GM18499 (cell line): ENCODE measurements around the gene SRL.
A peak's percentile ranks its signal among the peaks of the same experiment; 100 is the strongest.

ENCODE experiments used
- ATAC-seq: cut with Tn5 transposase; IDR thresholded peaks from one replicate; pipeline ENCODE4 v1.9.1; 2021; ENCODE audit warnings: moderate number of reproducible peaks; ENCODE audit not compliant: insufficient read depth, unreplicated experiment

SRL gene

DNA sequence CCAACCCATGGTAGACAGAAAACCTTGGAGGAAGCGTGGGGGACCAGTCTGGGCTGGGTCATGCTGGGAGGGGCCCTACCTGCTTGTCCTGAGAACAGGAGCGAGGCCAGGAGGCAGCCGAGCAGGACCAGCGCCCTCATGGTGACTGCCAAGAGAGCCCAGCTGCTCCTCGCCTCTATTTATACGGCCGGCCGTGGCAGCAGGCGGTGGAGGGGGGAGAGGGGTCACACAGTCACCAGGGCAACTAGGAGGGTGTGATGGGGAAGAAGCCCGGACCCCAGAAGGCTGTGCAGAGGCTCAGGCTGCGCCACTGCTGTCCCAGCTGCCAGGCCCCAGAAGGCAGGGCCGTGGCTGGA lies at the start of gene SRL:
SRL (minus strand) TSS at position 153 of the 356 bp plus-strand sequence; CDS start at position 140, 13 bp downstream.
- no peak for ATAC-seq

DNA sequence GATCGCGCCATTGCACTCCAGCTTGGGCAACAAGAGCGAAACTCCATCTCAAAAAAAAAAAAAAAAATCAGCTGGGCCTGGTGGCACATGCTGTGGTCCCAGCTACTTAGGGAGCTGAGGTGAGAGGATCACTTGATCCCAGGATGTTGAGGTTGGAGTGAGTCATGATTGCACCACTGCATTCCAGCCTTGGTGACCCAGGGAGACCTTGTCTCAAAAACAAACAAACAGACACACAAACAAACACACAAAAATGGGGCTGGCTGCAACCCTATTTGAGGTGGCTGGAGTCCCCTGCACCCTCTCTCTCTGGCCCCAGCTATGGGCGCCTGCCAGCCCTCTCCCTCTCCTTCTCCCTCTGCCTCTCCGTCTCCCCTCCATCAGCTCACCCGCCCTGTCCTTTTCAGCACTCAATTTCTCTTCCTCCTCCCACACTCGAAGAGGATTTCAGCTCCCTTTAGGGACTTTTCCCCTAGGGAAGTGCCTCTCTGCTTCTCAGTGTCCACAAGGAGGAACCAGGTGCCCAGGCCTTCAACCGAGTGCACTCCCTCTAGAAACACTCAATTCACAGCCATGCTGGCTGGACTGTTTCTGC lies 48.5 kb upstream of the SRL start:
- ATAC-seq: no peak

DNA sequence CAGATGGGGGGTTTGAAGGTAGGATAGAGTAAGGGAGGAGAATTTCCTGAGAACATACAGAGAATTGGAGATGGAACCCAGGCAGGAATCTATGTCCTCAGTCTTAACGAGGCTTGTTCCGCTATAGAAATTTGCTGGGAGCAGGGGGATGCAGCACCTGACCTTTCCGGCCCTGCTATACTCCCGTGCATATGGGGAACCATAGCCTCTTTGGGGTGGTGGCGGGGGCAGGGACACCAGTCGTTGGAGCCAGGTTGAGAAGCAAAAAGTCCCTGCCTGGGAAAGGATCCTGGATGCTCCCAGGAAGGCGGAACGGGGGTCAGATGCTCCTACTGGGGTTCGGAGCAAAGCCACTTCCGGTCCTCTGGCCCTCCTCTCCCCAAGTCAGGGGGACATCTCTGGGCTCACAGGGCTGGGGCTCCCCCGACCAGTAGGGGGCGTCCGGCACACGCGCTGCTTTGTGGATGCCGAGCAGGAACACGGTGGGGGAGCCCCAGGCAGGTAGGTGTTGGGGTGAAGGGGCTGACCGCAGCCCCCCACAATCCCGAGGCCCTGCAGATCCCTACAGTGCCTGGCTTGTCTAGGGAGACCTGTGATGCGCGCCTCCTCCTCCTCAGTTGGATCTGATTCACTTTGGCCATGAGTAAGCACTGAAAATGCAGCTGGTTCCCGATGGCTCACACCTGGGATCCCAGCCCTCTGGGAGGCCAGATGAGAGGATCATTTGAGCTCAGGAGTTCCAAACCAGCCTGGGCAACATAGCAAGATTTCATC lies 46.5 kb upstream of the SRL start:
- no peak for ATAC-seq

DNA sequence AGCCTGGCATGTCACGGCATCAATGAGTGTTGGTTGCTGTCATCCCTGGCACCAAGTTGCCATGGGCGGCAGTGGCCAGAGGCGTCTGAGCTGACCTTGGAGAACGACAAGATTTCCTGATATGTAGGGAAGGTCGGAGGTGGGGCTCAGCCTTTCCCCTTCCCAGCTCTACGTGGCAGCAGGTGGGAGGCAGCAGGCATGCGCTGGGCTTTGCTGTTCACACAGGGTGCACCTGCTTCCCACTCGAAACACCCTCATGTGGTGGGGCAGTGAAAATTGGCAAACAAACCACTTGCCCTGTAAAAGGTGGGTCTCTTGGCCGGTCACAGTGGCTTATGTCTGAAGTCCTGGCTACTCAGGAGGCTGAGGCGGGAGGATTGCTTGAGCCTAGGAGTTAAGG lies 43.3 kb upstream of the SRL start:
- ATAC-seq: no peak

DNA sequence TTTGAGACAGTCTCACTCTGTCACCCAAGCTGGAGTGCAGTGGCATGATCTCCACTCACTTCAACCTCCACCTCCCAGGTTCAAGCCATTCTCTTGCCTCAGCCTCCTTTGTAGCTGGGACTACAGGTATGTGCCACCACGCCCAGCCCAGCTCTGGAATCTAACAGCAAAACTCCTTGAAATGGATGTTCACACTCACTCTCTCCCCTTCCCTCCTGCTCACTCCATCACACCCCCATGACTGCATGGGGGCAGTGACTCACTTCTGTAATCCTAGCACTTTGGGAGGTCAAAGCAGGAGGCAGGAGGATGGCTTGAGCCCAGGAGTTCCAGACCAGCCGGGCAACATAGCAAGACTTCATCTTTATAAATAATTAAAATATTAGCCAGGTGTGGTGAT lies 42.1 kb upstream of the SRL start:
- no peak for ATAC-seq

DNA sequence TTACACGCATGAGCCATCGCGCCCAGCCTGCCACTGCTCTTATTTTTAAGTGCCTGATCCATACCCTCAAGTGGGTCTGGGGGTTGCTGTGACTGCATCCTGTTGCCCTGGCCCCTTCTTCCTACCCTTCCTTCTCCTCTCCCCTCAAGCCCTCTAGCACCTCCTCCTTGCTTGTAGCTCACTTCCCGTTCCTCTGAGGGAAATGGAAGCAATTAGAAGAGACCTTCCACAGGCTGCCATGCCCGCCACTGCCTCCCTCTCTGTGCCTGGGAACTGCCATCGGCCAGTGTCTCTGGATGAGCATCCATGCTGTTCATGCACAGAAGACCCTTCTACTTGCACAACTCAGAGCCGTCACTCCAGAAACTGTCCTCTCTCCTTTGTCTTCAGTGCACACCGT lies 41.6 kb upstream of the SRL start:
- no peak for ATAC-seq

DNA sequence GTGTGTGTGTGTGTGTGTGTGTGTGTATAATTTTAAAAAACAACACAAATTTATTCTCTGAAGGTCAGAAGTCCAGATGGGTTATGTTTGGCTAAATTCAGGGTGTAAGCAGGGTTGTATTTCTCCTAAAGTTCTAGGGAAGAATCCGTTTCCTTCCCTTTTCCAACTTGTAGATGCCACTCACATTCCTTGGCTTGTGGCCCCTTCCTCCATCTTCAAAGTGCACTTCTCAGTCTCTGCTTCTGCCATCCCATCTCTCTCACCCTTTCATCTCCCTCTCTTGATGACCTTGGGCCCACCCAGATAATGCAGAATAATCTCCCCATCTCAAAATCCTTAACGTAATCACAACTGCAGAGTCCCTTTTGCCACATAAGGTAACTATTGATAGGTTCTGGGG lies 38.7 kb upstream of the SRL start:
- no peak for ATAC-seq

DNA sequence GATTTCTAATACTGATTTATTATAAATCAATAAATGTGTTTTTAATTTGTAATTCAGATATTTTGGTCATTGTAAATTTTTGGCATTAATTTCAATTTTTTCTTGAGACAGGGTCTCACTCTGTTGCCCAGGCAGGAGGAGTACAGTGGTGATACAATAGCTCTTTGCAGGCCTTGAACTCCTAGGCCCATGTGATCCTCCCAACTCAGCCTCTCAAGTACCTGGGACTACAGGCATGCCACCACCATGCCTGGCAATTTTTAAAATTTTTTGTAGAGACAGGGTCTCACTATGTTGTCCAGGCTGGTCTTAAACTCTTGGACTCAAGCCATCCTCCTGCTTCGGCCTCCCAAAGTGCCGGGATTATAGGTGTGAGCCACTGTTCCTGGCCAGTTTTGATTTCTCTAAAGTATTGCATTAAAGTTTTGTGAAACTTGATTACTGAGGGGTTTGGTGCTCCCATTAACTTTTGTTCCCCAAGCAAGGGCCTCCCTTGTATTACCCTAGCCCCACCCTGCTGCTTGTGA lies 36.2 kb upstream of the SRL start:
- ATAC-seq: no peak

DNA sequence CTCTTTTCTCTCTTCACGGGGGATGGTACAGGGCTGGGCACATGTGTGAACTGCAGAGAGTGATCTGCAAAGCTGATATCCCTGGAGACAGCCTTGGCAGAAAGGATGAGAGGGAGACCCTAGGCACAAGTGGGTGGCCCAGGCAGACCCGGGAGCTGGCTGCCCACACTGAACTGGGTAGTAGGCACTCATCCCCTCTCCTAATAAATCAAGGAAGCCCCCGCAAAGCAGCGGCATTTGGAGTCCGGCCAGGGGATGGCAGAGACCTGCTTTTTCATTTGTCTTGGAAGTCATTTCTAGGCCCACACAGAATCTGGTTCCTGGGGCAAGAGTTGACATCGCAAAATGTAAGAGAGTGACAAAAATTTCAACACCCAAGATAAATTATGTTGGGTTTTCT lies 34.0 kb upstream of the SRL start:
- no peak for ATAC-seq

DNA sequence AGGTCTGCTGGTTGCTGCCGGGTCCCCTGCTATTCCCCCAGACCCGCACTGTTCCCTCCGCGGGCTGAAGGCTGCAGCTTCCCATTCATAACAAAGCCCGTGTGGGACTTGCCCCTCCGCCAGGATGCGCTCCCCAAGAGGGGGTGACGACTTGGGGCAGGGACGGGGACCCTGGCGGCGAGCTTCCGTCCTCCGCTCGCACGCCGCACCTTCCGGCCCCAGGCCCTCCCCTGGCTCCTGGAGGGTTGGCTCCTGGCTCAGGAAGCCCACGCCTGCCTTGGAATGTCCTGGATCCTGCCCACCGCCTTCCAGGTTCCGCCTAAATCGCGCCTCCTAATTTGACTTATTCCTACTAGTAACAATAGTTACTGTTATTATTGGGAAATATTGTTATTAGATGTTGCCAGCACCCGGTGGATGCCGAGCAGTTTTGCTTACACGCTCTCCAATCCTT lies 32.0 kb upstream of the SRL start:
- ATAC-seq: no peak

DNA sequence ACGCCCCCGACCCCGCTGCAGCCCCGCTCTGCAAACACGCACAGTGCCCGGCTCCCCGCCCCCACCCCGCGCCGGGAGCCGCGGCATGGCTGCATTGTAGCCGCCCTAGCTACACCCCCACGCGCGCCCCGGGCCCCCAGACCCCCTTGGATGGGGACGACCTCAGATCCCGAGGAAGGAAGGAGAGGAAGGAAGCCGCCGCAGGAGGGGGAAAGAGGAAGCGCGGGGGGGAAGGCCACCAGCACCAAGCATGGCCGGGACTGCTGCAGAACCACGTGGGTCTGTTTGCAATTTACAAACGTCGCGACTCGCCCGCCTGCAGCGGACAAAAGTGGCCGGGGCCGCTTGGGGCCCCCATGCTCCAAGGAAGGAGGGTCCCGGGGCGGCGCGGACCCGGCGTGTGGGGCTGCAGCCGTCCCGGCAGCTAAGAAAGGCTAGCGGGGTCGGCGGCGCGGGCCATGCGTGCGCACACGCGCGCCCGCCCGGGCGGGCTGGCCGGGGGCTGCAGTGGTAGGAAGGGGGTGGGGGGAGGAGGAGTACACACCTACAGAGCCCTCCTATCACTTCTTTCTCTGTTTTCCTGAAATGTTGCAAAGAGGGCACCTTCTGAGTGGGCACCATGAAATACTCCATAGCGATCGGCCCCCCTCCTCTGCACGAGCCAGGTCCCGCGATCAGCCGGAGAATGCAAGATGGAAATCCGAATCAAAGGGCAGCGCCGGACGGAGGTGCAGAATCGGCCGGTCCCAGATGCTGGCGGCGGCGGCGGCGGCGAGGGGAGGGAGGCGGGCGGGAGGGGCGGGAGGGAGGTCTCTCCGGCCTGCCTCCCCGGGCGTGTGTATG lies 30.5 kb upstream of the SRL start:
- no peak for ATAC-seq

DNA sequence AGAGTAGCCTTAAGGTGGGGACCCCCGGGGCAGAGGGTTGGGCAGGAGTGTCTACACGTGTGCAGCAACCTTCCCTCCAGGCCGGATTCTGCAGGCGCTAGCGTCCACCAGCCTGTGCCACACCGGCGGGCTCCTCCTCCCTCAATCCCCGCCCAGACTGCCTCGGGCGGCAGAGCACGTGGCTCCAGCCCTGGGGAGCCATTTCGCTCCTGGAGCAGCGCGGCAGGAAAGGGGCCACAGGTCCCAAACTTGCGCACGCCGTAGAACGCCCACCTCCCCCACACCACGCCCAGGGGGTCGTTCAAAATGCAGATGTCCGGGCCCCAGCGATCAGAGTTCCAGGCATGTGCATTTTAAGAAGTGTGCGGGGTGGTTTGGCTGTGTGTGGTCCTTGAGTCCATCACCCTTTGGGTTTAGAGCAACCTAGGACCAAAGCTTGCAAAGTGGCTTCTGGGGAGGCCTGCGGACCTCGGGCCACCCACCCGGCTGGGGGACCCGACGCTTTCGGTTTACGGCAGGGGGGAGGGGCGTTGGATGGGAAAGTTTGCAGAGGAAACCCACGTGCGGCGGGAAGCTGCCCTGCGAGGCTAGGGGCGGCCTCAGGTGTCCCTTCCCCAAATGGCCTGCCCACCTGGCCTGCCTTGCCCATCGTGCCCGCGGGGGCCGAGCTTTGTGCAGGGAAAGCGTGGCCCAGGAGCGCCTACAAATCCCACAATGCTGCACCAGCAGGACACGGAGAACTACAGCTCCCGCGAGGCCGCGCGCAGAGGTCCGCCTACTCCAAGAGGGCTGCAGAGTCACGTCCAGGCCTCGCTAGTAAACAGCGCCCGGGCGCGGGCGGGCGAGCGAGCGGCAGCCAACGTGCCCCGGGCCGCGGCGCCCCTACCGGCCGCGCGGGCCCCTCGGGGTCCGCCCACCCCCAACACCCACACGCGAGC lies 29.6 kb upstream of the SRL start:
- ATAC-seq: peak; percentile 40

DNA sequence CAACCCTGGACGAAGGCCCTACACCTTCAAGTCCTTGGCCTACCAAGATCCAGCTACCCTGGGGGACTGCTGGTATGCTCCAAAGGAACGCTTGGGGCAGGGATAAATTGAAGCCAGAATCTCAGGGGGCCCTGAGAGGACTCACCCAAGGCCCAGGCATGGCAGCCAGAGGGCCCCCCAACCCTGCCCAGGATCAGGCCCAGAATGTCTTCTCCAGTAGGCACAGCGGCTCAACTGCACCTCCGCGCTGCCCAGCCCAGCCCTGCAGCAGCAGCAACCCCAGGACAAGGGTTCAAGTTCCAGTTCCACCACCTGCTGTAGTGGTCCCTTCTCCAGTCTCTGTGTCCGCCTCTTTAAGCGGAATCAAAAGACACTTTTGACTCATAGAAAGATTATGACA lies 28.7 kb upstream of the SRL start:
- no peak for ATAC-seq

DNA sequence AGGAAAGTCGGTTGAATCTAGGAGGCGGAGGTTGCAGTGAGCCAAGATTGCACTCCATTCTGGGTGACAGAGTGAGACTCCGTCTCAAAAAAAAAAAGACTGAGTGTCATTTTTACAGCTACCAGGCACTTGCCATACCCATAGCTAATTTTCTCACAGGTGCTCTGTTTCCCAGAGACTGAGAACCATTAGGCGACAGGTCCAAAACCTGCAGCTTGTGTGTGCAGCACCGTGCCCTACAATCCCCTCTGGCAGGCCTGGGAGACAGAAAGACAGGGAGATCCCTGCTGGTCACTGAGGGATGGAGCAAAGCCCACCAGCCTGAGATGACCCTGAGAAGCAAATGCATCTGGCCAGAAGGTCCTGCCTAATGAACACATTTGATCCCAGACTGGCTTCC lies 28.2 kb upstream of the SRL start:
- no peak for ATAC-seq

DNA sequence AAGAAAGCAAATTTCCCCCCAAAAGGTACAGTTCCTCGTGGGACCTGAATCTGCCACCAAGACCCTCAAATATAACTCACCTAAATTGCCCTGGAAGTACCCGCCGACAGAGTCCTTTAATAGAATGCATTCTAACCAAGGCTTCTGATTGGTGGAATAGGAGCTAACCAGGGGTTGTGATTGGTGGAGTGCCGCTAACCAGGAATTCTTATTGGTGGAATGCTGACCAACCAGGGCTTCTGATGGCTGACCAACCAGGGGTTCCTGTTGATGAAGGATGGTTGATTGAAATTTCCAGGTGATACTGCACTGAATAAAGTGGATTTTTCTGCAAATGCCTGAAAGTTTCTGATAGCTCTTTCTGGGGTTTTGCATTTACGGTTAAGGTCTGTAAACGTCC lies 24.5 kb upstream of the SRL start:
- no peak for ATAC-seq

DNA sequence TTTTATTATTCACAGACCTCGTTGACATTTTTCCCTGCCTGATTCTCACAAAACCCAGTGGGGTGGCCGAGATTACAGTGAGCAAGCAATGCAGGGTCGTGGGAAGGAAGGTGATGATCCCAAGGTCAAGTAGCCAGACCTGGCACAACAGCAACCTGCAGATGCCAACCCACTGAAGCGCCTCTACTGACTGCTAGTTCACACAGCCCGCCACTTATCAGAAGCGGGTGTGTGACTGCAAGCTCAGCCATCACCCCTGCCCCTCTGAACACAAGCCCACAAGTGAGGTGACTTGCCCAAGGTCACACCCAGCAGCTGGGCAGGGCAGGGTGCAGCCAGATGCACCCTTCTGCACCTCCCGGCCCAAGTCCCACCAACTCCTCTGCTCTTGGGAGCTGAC lies 23.8 kb upstream of the SRL start:
- no peak for ATAC-seq

DNA sequence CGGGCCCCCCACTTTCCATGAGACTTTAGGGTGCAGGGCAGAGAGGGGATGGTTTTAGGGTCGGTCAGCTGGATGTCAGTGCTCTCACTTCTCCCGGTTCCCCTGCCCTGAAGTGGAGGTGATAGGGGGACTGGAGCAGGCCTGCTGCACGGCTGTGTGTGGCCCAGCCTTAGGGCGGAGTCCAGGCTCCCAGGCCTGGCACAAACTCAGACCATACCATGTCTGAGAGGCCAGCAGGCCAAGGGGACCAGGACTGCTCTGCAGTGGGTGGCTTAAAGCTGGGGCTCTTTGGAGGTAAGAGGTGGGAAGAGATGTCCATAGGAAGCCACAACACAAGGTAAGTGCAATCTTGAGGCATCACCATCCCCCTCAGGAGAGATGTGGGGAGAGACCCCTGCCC lies 22.7 kb upstream of the SRL start:
- no peak for ATAC-seq

DNA sequence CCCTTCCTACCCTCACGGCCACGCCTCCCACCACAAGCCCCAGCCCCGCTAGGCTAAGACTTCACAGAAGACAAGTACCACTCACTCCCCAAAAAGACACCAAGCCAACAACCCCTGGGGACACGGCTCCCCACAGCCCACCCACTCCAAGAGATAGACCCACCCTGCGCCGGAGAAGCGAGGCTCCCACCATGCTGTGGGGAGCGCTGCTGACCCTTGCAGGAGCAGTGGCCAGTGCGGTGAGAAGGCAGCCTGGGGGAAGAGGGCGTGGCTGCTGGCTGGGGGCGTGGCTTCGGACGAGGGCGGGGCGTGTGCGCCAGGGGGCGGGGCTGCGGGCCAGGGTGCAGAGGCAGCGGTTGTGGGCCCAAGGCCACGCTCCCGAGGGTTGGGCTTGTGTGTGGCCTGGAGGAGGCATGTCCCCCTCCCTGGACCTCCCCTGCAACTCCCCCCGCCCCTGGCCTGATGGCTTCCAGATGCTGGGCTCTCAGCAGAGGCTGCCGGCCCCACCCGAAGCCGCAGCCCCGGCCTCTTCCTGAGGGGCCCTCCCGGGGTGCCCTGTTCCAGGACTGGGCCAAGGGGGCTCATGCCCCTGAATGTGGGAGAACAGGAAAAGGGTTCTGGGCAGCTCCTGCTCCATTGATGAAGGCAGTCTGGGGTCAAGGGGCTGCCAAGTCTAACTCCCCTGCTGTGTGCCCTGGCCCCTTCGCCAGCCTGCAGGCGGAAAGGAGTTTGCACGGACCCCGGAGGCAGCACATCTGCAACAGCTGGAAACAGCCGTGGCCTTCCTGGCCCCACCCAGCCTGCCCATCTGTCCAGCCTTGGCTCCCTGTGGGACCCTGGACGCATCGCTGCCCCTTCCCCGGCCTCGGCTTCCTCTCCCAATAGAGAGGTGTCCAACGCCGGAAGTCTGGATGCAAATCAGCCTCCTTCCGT lies 21.9 kb upstream of the SRL start:
- no peak for ATAC-seq

DNA sequence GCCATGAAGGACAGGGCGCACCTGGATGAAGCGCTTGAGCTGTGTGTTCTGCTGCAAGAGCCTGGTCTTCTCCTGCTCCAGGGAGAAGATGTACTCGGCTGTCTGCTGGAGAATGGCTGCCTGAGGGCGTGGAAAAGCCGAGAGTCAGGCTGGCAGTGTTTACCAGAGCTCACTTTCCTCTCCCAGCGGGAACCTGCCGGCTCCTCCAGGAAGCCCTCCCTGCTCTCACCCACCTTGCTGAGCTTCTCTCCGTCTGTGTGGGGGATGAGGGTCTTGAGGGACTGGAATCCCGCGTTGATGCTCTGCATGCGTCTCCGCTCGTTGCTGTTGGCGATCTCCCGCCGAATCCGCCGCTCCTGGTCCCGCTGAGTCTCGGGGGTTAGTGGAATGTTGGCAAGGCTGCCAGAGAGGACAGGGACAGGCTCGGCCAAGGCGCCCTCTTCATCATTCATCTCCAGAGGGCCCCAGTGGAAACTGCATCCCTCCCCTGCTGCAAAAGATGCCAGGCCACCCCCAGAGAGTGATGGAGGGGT lies 20.5 kb upstream of the SRL start:
- no peak for ATAC-seq
